ENCODE data around the gene CCR7. TPM values are rescaled to one million over a fixed set of nuclear protein-coding genes. Genes with fewer than 3 reads are reported as not detected.

CCR7 gene
- polyA plus RNA-seq, 4 donors: 0.34 to 0.48 (median 0.44) TPM

Other genes with a start within 250 kb of the CCR7 start
- gene GJD3, start 200.7 kb downstream of the CCR7 start, polyA plus RNA-seq (ENCODE audit: insufficient read length in 4 of 4): not detected
- 100 to 1,000 TPM; 157 to 182 (median 167) TPM for gene TOP2A, start 147.6 kb downstream of the CCR7 start, polyA plus RNA-seq (ENCODE audit: insufficient read length in 4 of 4)
- gene IGFBP4, start 122.0 kb downstream of the CCR7 start, polyA plus RNA-seq (ENCODE audit: insufficient read length in 4 of 4): 100 to 1,000 TPM; 326 to 393 (median 358) TPM
- gene TNS4, start 63.8 kb downstream of the CCR7 start, polyA plus RNA-seq (ENCODE audit: insufficient read length in 4 of 4): under 1 TPM; 0.05 to 0.32 (median 0.14) TPM
- 100 to 1,000 TPM; 243 to 283 (median 254) TPM for gene SMARCE1, start 82.3 kb upstream of the CCR7 start, polyA plus RNA-seq (ENCODE audit: insufficient read length in 4 of 4)
- gene KRT222, start 99.7 kb upstream of the CCR7 start, polyA plus RNA-seq (ENCODE audit: insufficient read length in 4 of 4): under 1 TPM; 0.07 to 0.51 (median 0.25) TPM
- not detected for gene KRT24, start 138.3 kb upstream of the CCR7 start, polyA plus RNA-seq (ENCODE audit: insufficient read length in 4 of 4)
- gene KRT25, start 189.9 kb upstream of the CCR7 start, polyA plus RNA-seq (ENCODE audit: insufficient read length in 4 of 4): not detected
- gene KRT26, start 206.7 kb upstream of the CCR7 start, polyA plus RNA-seq (ENCODE audit: insufficient read length in 4 of 4): not detected
- gene KRT27, start 217.1 kb upstream of the CCR7 start, polyA plus RNA-seq (ENCODE audit: insufficient read length in 4 of 4): not detected
- not detected for gene KRT28, start 234.5 kb upstream of the CCR7 start, polyA plus RNA-seq (ENCODE audit: insufficient read length in 4 of 4)